Measurements from ENCODE around the gene NPEPL1. TPM values are rescaled to one million over a fixed set of nuclear protein-coding genes. Genes with fewer than 3 reads are reported as not detected.

NPEPL1 gene
- polyA plus RNA-seq, 1 donor (not counting 4 experiments of a cell fraction or from before 2014, with no cell fraction given), result 4.4 TPM

- H2AFZ ChIP-seq (ENCODE audit: control insufficient read depth, low read length), result no peak overlapping the region
- H3K4me2 ChIP-seq (ENCODE audit: control insufficient read depth, extremely low read depth, insufficient read depth, low read depth, low read length), result no peak overlapping the region
- no peaks in the 10 kb centered on the region for H3K9me3 ChIP-seq (ENCODE audit: control insufficient read depth, low read depth, low read length)
- no peak for TF ChIP-seq EZH2 (IDR thresholded peaks at IDR 0.05; ENCODE audit: low read length)
- TF ChIP-seq, protein P1, sequence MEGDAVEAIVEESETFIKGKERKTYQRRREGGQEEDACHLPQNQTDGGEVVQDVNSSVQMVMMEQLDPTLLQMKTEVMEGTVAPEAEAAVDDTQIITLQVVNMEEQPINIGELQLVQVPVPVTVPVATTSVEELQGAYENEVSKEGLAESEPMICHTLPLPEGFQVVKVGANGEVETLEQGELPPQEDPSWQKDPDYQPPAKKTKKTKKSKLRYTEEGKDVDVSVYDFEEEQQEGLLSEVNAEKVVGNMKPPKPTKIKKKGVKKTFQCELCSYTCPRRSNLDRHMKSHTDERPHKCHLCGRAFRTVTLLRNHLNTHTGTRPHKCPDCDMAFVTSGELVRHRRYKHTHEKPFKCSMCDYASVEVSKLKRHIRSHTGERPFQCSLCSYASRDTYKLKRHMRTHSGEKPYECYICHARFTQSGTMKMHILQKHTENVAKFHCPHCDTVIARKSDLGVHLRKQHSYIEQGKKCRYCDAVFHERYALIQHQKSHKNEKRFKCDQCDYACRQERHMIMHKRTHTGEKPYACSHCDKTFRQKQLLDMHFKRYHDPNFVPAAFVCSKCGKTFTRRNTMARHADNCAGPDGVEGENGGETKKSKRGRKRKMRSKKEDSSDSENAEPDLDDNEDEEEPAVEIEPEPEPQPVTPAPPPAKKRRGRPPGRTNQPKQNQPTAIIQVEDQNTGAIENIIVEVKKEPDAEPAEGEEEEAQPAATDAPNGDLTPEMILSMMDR (optimal IDR thresholded peaks at IDR 0.05 in 1 of 3, IDR thresholded peaks at IDR 0.05 in 1 of 3, conservative IDR thresholded peaks at IDR 0.05 in 1 of 3; ENCODE audit: extremely low read depth in 1 of 3, insufficient read depth in 2 of 3, low read length in 3 of 3), result no peak
- H3K36me3 ChIP-seq (ENCODE audit: control insufficient read depth in 2 of 2, extremely low read depth in 1 of 2, insufficient read depth in 2 of 2, low read length in 2 of 2), result no peaks in the 10 kb centered on the region
- H3K79me2 ChIP-seq (ENCODE audit: control insufficient read depth, insufficient read depth, low read length), result no peaks in the 10 kb centered on the region
- H3K27ac ChIP-seq (ENCODE audit: control insufficient read depth, insufficient read depth, low read length), result no peak overlapping the region
- H3K4me1 ChIP-seq (ENCODE audit: control insufficient read depth, extremely low read depth, insufficient read depth, low read length), result no peaks in the 10 kb centered on the region
- H3K9me1 ChIP-seq (ENCODE audit: control insufficient read depth, extremely low read depth, insufficient read depth, low read length), result no peaks in the 10 kb centered on the region
- dilution Hi-C loops (cut with MboI; ENCODE audit: extremely low pct_ligation_motif_present, low sequenced_read_pairs), result no loop called here
- FAIRE-seq (no peak), DNase-seq (ENCODE audit: low read depth, low spot score) (no peak)
- H4K20me1 ChIP-seq (ENCODE audit: control insufficient read depth, extremely low read depth, insufficient read depth, low read length), result no peaks in the 10 kb centered on the region
- H3K9ac ChIP-seq (ENCODE audit: control insufficient read depth, extremely low read depth, insufficient read depth, low read length), result no peak overlapping the region
- no peak overlapping the region for H3K4me3 ChIP-seq (ENCODE audit: control insufficient read depth in 2 of 3, extremely low read depth in 1 of 3, insufficient read depth in 2 of 3, low read depth in 1 of 3, low read length in 3 of 3)
- H3K27me3 ChIP-seq (ENCODE audit: control insufficient read depth, extremely low read depth, insufficient read depth, low read length), result no peaks in the 10 kb centered on the region
Observed at GRCh38 chr20:58731192-58731591, 38.6 kb downstream of the NPEPL1 start.

- Histone ChIP-seq H3K4me3 (ENCODE audit: control insufficient read depth in 2 of 3, extremely low read depth in 1 of 3, insufficient read depth in 2 of 3, low read depth in 1 of 3, low read length in 3 of 3) (no peak overlapping the region), H3K4me1 (ENCODE audit: control insufficient read depth, extremely low read depth, insufficient read depth, low read length) (no peaks in the 10 kb centered on the region), H3K4me2 (ENCODE audit: control insufficient read depth, extremely low read depth, insufficient read depth, low read depth, low read length) (no peak overlapping the region), H3K27me3 (ENCODE audit: control insufficient read depth, extremely low read depth, insufficient read depth, low read length) (no peaks in the 10 kb centered on the region), H3K9me3 (ENCODE audit: control insufficient read depth, low read depth, low read length) (no peaks in the 10 kb centered on the region), H3K79me2 (ENCODE audit: control insufficient read depth, insufficient read depth, low read length) (no peaks in the 10 kb centered on the region), H4K20me1 (ENCODE audit: control insufficient read depth, extremely low read depth, insufficient read depth, low read length) (no peaks in the 10 kb centered on the region), H3K9ac (ENCODE audit: control insufficient read depth, extremely low read depth, insufficient read depth, low read length) (no peak overlapping the region), H3K27ac (ENCODE audit: control insufficient read depth, insufficient read depth, low read length) (no peak overlapping the region), H3K36me3 (ENCODE audit: control insufficient read depth in 2 of 2, extremely low read depth in 1 of 2, insufficient read depth in 2 of 2, low read length in 2 of 2) (no peaks in the 10 kb centered on the region), H2AFZ (ENCODE audit: control insufficient read depth, low read length) (no peak overlapping the region), H3K9me1 (ENCODE audit: control insufficient read depth, extremely low read depth, insufficient read depth, low read length) (no peaks in the 10 kb centered on the region)
- TF ChIP-seq, protein P1 (optimal IDR thresholded peaks at IDR 0.05 in 1 of 3, IDR thresholded peaks at IDR 0.05 in 1 of 3, conservative IDR thresholded peaks at IDR 0.05 in 1 of 3; ENCODE audit: extremely low read depth in 1 of 3, insufficient read depth in 2 of 3, low read length in 3 of 3), result no peak
- no peak for TF ChIP-seq EZH2 (IDR thresholded peaks at IDR 0.05; ENCODE audit: low read length)
- FAIRE-seq (no peak), DNase-seq (ENCODE audit: low read depth, low spot score) (no peak)
- dilution Hi-C loops (cut with MboI; ENCODE audit: extremely low pct_ligation_motif_present, low sequenced_read_pairs), result no loop called here
Observed at GRCh38 chr20:58737198-58737597, 44.6 kb downstream of the NPEPL1 start.
